GM19025 (cell line): ENCODE data around the gene IDH3G.

Experiments used
- ATAC-seq: cut with Tn5 transposase; IDR thresholded peaks from one replicate; pipeline ENCODE4 v1.9.1; 2021; ENCODE audit warnings: mild to moderate bottlenecking, low read depth, moderate library complexity; ENCODE audit not compliant: unreplicated experiment

The IDH3G gene

DNA sequence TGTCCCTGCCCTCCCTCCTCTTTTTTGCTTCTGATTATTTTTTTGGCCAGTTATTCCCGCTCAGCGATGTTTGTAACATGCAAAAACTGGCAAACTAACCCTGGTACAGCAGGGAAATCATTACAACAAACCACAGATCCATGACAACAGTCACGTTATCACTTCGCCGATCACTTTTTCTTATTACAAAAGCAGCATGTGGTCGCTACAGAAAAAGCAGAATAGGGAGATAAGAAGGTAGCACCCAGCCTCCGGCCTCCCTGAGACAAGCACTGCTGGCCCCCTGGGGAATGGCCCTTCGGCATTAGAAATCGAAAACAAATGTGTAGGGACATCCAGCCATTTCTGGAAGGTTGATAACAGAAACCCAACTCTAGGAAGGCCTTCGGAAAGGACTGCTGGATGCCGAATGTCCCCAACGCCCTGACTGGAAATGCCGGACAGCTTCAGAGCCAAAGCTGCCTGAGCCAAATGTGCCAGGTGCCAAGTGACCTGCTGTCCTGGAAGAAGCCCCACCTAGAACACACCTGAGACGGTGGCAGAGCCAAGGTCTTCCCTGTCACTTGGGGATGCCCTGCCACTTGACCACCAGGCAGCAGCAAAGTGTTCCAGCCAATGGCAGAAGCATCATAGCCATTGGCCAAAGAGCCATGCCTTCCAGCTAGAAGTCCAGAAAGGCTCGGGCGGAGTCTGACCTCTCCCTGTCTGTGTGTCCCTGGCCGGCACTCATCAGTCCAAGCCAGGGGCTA is 2.9 kb downstream of the IDH3G start:
- no peak for ATAC-seq

DNA sequence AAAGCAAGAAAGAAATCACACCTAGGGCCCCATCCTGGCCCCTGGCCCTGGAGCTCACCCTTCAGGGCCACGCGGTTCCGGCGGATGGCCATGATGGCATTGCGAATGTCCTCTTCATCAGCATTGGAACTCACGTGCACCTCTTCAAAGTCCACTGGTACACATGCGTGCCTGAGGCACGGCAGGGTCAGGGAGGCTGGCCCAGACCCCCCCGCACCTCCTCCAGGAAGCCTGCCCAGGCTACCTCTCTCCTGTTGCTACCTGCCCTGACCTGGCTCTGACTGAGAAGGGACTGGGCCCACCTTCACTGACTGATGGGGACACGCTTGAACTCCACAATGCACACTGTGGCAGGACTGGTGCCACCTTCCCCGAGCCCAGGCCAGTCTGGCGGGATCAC is 4.5 kb downstream of the IDH3G start:
- ATAC-seq: no peak

DNA sequence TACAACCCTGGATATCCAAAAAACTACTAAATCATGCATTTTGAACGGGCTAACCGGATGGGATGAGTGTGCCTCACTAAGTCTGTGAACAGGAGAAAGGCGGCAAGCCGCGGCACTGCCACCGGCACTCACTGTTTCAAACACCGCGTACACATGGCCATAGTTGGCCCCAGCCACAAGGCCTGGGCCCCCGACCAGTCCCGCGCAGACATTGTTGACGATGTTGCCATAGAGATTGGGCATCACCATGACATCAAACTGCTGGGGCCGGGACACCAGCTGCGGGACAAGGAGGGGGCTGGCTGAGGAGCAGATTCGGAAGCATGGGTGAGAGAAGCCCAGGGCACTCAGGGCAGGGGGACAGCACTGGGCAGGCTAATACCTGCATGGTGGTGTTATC is 7.5 kb downstream of the IDH3G start:
- ATAC-seq: no peak

GRCh38 chrX:153784325-153784967 is 9.7 kb downstream of the IDH3G start:
- no peak for ATAC-seq

DNA sequence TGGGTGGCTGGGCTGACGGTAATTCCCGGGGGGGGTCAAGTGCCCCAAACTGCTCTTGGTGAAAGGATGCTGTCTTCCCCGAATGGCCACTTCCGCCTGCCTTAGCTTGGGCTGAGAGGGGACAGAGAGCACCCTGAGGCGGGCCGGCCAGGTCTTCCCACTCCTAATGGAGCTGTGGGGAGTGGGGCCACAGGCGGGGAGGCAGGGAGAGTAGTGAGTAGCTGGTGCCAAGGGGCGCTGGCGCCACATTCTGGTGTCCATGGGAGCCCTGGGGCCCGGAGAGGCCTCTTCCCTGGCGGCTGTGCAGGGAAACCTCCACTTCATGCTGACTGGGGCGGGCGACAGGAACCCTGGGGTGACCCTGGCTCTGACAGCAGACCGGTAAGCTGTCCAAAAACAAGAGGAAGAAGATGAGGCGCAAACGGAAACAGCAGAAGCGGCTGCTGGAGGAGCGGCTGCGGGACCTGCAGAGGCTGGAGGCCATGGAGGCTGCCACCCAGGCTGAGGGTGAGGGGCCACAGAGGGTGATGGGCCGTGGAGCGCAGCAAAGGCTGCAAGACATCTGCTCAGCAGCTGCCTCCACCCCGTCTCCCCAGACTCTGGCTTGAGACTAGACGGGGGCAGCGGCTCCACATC is 10.7 kb downstream of the IDH3G start:
- ATAC-seq: no peak

GRCh38 chrX:153782871-153783270 is 11.3 kb downstream of the IDH3G start:
- ATAC-seq: no peak

GRCh38 chrX:153782313-153782712 is 11.9 kb downstream of the IDH3G start:
- no peak for ATAC-seq

- no peak for ATAC-seq
Observed at GRCh38 chrX:153781428-153782047, 12.6 kb downstream of the IDH3G start.

DNA sequence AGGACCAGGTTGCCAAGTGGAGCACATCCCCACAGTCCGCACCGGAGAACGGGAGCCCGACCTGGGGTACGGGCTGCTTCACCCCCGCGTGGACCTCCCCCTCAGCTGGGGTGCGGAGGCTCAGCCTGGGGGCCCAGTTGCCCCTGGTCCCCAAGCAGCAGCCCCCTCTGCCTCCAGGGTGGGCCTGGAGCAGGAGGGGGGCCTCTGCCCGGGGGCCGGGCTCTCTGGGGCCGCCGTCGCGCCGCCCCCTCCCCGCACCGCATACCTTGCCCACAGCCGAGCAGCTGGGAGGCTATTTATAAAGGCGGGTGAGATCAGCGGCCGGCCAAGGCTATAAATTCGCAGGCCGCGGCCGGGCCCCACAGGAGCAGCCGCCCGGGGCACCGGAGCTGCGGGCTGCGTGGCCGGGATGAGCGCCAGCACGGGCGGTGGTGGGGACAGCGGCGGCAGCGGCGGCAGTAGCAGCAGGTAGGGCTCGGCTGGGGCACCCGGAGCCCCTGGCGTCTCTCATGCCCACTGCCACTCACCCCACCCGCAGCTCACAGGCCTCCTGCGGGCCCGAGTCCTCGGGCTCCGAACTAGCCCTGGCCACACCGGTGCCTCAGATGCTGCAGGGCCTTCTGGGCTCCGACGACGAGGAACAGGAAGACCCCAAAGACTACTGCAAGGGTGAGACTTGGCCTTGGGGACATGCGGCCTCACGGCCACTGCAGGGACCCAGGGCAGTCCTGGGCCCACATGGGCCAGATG is 13.3 kb downstream of the IDH3G start, which contains the start of gene SRPK3:
SRPK3 (plus strand) TSS at position 364 of the 750 bp plus-strand sequence; CDS start at position 410, 46 bp downstream.
- ATAC-seq: no peak

GRCh38 chrX:153779891-153780677 is 14.1 kb downstream of the IDH3G start:
- ATAC-seq: no peak

- no peak for ATAC-seq
Observed at GRCh38 chrX:153778684-153779101, 15.5 kb downstream of the IDH3G start.

- ATAC-seq: no peak
Observed at GRCh38 chrX:153778181-153778580, 16.0 kb downstream of the IDH3G start.

DNA sequence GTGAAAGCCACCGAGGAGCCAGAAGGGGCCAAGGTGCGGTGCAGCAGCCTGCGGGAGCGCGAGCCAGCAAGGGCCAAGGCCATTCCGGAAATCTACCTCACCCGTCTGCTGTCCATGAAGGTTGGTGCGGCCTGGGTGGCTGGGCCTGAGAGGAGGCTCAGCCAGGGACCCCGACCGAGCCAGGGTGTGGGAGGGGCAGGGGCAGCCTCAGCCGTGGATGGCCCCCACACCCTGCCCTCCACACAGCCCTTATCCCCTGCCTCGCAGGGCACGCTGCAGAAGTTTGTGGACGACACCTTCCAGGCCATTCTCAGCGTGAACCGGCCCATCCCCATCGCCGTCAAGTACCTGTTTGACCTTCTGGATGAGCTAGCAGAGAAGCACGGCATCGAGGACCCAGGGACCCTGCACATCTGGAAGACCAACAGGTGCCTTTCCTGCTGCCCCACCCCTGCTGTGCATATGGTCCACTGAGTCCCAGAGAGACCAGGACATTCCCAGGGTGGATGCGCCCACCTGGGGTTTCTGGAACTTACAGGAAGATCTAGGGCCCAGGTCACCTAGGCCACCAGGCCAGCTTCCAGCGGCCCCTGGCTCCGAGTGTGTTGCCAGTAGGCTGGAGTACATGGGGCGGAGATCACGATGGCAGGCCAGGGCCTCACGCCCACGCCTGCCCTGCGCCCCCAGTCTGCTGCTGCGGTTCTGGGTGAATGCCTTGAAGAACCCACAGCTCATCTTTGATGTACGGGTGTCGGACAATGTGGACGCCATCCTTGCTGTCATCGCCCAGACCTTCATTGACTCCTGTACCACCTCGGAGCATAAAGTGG is 16.7 kb downstream of the IDH3G start:
- no peak for ATAC-seq

DNA sequence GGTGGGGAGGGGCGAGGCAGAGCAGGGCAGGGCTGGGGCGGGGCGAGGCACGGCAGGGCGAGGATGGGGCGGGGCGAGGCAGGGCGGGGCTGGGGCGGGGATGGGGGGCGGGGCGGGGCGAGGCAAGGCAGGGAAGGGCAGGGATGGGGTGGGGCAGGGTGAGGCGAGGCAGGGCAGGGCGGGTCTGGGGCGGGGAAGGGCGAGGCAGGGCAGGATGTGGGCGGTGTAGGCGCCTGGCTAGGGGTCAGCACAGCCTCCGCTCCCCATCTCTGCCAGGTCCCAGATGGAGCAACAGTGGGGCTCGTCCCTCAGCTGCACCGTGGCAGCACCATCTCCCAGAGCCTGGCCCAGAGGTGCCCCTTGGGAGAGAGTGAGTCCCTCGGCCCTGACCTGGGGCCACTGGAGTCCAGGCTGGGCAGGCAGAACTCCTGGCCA is 17.5 kb downstream of the IDH3G start:
- ATAC-seq: no peak

- ATAC-seq: no peak
Observed at GRCh38 chrX:153776120-153776599, 18.0 kb downstream of the IDH3G start.

DNA sequence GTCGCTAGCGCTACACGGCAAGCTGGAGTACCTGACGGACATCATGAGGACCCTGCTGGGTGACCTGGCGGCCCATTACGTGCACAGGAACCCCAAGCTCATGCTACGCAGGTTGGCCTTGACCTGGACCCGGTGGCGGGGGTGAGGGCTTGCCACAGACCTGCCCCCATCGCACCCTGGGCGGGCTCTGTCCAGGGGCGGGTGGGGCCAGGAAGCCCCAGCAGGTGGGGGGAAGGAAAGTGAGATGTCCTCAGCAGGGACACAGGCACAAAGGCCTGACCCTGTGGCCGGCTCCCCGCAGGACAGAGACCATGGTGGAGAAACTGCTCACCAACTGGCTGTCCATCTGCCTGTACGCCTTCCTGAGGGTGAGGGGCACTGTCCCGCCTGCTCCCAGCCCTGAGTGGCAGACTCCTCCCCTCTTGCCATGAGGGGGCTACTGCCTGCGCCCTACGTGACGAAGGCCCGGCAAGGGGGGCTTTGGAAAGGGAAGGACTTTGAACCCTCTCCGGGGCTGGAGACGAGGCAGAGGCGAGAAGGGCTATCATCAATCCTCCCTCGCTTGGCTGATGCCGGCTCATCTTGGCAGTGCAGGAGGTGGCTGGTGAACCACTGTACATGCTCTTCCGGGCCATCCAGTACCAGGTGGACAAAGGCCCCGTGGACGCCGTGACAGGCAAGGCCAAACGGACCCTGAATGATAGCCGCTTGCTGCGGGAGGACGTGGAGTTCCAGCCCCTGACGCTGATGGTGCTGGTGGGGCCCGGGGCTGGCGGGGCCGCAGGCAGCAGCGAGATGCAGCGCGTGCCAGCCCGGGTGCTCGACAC is 18.7 kb downstream of the IDH3G start:
- ATAC-seq: no peak

DNA sequence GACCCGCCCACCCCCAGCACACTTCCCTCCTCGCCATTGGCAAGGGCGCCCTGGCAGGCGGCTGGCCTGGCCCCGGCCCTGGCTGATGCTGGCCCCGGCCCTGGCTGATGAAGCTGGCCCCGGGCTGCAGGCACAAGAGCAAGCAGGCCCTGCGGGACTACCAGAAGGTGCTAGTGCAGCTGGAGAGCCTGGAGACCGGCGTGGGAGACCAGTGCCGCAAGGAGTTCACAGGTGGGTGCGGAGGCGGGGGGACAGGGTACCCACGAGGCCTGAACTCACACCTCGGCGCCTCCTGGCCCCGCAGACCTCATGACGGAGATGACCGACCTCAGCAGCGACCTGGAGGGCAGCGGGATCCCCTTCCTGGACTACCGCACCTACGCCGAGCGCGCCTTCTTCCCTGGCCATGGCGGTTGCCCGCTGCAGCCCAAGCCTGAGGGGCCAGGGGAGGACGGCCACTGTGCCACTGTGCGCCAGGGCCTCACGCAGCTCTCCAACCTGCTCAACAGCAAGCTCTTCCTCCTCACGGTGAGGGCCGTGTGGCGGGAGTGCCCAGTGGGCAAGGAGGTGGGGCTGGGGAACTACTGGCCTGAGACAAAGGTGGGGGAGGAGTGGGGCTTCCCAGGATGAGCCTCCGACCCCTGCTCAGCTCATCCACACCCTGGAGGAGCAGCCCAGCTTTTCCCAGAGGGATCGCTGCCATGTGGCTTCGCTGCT is 19.4 kb downstream of the IDH3G start:
- no peak for ATAC-seq
